Hepatocyte (in vitro differentiated cells): ENCODE measurements around the gene HIBADH.

ENCODE experiments used
- EZH2phosphoT487 ChIP-seq: fragments of 200-600 bp; sonication (generic); IDR thresholded peaks from one replicate; pipeline ENCODE4 v1.6.1; 2018; ENCODE audit warnings: antibody characterized with exemption, mild to moderate bottlenecking, low read depth, moderate library complexity; ENCODE audit not compliant: unreplicated experiment, severe bottlenecking
- TF ChIP-seq, protein P1 (sequence below): fragments of 200-600 bp; sonication (generic); IDR thresholded peaks from 2 replicates; pipeline ENCODE4 v1.5.1; 2016; ENCODE audit warnings: antibody characterized with exemption, mild to moderate bottlenecking; ENCODE audit not compliant: poor library complexity

DNA sequence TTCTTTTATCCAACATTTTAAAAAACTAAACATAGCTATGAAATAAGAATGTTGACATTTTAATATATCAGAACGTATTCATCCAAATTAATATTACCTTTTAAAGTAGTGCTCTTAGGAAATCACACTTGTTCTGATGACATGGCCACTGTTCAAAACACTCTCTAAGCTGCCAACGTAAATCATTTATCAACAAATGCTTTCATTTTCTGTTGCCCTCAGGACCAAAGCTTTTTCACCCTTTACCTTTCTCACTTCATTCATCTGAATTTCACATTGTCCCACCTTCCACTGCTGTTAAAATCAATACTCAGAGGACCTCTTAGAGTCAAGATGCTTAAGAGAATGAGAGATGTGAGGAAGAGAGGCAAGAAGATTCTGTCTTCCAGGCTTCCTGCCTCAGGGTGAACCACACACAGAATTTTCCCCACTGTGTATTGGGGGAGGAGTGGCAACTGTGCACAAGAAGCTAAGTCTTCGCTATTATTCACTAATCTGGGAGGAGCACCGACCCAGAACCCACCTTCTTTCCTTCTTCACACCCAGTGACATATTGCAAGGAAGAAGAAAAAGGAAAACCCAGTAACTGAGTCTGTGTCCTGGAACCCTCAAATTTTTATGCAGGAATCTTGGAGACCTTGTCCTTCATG lies 21.0 kb downstream of the HIBADH start:
- no peak for TF ChIP-seq EZH2phosphoT487
- TF ChIP-seq, protein P1, sequence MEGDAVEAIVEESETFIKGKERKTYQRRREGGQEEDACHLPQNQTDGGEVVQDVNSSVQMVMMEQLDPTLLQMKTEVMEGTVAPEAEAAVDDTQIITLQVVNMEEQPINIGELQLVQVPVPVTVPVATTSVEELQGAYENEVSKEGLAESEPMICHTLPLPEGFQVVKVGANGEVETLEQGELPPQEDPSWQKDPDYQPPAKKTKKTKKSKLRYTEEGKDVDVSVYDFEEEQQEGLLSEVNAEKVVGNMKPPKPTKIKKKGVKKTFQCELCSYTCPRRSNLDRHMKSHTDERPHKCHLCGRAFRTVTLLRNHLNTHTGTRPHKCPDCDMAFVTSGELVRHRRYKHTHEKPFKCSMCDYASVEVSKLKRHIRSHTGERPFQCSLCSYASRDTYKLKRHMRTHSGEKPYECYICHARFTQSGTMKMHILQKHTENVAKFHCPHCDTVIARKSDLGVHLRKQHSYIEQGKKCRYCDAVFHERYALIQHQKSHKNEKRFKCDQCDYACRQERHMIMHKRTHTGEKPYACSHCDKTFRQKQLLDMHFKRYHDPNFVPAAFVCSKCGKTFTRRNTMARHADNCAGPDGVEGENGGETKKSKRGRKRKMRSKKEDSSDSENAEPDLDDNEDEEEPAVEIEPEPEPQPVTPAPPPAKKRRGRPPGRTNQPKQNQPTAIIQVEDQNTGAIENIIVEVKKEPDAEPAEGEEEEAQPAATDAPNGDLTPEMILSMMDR: no peak
